ENCODE measurements around the gene KIDINS220. TPM values are rescaled to one million over a fixed set of nuclear protein-coding genes. Genes with fewer than 3 reads are reported as not detected.

The KIDINS220 gene
- polyA plus RNA-seq, 10 donors = 52.0 to 84.9 (median 64.1) TPM

- no peak for DNase-seq
Observed at GRCh38 chr2:8701681-8702379, 135.6 kb downstream of the KIDINS220 start.

- DNase-seq = no peak
Observed at GRCh38 chr2:8699839-8700238, 137.6 kb downstream of the KIDINS220 start.

DNA sequence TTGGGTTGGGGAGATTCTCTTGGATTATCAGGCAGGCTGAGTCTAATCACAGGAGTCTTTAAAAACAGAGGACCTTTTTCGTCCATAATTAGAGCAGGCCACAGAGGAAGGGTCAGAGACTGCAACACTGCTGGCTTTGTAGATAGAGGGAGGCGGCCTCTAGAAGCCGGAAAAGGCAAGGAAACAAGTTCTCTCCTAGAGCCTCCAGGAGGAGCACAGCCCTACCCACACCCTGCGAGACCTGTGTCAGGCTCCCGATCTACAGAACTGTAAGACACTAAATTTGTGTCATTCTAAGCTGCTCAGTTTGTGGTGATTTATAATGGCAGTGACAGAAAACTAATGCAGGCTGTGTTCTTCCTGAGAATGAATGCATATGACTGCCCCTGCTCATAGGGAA, 140.2 kb downstream of the KIDINS220 start:
- DNase-seq = no peak

GRCh38 chr2:8694737-8695136, 142.7 kb downstream of the KIDINS220 start:
- DNase-seq = no peak

GRCh38 chr2:8693157-8693821, 144.1 kb downstream of the KIDINS220 start:
- DNase-seq = peak in 1 of 3 donors; percentile 52

DNA sequence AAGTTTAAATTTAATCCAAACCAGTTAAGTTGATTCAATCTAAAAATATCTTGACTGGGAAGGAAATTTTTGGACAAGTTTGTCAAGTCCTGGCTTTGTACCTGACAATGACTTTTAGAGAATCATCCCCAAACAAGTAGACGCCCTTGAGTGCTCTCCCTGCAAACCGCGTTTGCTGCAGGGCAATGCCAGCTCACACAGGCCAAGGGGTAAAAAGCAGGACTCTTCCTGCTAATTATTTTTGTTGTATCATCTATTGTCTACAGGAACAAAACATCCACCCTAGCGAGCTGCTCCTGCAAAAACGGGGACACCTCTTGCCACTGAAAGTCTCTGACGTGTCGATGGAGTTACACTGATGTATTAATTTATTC, 144.6 kb downstream of the KIDINS220 start:
- DNase-seq = no peak

DNA sequence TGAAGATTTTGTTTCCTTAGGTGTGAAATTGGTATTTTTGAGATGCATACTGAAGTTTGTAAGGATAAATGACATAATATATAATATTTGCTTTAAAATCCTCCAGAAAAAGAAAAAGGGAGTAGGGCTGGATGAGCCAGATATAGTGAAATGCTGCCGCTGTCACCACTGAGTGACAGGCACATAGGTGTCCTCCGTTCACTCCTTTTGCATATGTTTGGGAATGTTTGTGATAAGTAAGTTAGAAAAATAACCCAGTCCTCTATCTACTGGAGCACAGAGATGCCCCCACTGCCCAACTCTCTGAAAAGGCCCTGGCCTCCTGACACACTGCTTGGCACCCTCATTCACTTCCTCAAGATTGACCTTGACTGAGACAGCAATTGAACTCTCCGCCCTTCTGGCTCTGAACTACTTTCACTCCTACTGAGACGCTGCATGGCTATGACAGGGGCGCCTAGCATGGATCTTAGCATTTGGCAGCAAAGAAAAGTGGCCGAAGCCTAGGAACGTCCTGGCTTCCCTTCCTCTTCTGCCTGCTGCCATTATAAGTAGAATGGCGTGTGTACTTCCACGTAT, 145.5 kb downstream of the KIDINS220 start:
- DNase-seq = no peak

- peak in 2 of 3 donors; percentile 75 to 84 for DNase-seq
Observed at GRCh38 chr2:8685697-8686358, 151.6 kb downstream of the KIDINS220 start.

- DNase-seq = peak in 1 of 3 donors; percentile 67
Observed at GRCh38 chr2:8684878-8685696, 152.3 kb downstream of the KIDINS220 start.

GRCh38 chr2:8684540-8684877, 152.9 kb downstream of the KIDINS220 start:
- DNase-seq = no peak

DNA sequence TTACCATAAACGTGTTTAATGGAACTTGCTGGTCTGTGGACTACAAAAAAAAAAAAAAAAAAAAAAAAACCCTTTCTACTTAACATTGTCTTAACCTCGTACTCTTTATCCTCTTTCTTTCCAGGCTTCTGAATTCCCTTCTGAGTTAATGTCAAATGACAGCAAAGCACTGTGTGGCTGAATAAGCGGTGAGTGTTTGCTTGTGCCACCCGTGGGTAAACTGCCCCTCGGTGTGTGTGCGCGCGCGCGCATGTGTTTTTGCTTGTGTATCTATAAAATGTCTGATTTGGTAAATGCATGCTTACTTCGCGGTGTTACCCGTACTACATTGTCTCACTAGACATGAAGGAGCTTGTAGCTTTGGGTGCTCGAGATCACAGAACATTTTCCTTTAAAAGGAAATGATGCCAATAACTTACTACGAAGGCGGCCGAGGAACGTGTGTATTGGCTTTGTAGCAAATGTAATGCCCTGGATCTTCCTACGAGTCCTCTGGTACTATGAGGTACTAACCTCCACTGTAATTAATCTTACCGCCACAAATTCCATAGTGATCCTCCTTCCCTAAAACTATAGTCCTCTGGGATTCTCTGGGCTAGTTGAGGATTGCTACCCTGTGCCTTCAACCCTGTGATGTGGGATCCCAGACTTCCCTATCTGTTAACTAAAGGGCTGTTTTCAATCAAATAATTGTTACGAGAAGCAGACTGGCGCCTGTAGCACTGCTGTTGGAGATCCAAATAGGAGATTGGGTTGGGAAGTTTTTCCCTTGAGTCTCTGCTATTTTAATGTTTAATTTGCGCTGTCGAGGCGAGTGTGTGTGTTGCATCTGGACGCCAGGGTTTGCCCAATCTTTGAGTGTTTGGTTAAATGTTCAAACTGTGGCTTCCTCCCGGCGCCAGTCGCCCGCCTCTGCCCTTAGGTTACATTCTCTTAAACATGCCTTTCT, 154.4 kb downstream of the KIDINS220 start:
- peak in 2 of 3 donors; percentile 38 to 73 for DNase-seq

DNA sequence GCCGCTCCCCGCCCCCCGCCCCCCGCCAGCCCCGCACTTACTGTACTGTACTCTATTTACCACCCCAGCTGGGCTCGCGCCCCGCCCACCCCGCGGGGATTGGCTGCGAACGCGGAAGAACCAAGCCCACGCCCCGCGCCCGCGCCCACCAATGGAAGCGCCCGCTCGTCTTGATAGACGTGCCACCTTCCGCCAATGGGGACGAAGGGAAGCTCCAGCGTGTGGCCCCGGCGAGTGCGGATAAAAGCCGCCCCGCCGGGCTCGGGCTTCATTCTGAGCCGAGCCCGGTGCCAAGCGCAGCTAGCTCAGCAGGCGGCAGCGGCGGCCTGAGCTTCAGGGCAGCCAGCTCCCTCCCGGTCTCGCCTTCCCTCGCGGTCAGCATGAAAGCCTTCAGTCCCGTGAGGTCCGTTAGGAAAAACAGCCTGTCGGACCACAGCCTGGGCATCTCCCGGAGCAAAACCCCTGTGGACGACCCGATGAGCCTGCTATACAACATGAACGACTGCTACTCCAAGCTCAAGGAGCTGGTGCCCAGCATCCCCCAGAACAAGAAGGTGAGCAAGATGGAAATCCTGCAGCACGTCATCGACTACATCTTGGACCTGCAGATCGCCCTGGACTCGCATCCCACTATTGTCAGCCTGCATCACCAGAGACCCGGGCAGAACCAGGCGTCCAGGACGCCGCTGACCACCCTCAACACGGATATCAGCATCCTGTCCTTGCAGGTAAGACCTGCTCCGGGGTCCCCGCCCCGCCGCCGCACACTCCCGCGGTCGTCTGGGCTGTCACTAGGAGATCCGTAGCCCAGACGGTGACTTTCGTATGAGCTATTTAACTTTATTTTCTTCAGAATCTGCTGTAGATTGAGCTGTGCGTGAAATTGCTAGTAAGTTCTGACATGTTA, 155.4 kb downstream of the KIDINS220 start, which contains the start of gene ID2:
Gene ID2 (plus strand): TSS at position 271 of the 907 bp plus-strand sequence. CDS start 110 bp downstream, at position 381.
- DNase-seq = peak; percentile 99

GRCh38 chr2:8680822-8681760, 156.3 kb downstream of the KIDINS220 start:
- peak; percentile 65 to 87 (median 73) for DNase-seq

GRCh38 chr2:8679827-8680731, 157.3 kb downstream of the KIDINS220 start:
- peak; percentile 55 to 81 (median 58) for DNase-seq

DNA sequence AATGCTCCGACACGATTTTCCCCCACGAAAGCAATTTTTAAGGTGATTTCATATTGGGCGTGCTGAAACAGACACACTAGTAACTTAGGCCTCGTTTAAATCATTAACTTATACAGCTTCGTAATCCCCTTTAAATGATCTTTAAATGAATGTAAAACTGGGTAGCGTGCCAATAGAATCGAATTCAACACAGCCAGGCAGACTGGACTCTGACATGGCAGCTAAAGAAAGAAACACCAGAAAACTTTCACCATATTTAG, 157.9 kb downstream of the KIDINS220 start:
- no peak for DNase-seq

All from muscle of back (tissue), 11 donors.